ENCODE data around the gene ARHGAP28. TPM values are rescaled to one million over a fixed set of nuclear protein-coding genes. Genes with fewer than 3 reads are reported as not detected.
"Not testable (repeated sequence)": the region's sequence is repeated elsewhere in the genome, so short reads cannot be mapped to it uniquely, and the experiment has no call there.

ARHGAP28 gene
- polyA plus RNA-seq, 1 donor, result 23.7 TPM

GRCh38 chr18:6775702-6776101 lies 46.2 kb downstream of the ARHGAP28 start:
- no peak for DNase-seq

DNA sequence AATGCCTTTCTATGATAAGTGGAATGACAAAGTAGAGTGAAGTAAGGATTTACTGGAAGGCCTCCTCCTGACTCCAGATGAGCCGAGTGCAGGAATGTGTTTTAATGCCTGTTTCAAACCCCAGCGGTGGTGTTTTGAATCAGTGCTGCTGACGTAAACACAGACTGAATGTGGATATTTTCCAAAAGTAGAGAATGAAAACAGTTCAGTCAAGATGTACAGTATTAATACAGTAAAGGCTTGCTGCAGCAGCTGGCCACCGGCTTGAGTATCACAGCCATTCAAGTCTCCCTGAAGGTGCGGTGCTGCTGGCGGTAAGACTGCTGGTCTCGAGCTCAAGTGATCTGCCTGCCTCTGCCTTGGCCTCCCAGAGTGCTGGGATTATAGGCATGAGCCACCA lies 46.7 kb downstream of the ARHGAP28 start:
- DNase-seq, result peak; percentile 85

- DNase-seq, result no peak
These were observed 48.0 kb downstream of the ARHGAP28 start for GRCh38 chr18:6777509-6777908.

- DNase-seq, result no peak
These were observed 49.1 kb downstream of the ARHGAP28 start for GRCh38 chr18:6778459-6779247.

- DNase-seq, result no peak
These were observed 51.7 kb downstream of the ARHGAP28 start for GRCh38 chr18:6781142-6781714.

DNA sequence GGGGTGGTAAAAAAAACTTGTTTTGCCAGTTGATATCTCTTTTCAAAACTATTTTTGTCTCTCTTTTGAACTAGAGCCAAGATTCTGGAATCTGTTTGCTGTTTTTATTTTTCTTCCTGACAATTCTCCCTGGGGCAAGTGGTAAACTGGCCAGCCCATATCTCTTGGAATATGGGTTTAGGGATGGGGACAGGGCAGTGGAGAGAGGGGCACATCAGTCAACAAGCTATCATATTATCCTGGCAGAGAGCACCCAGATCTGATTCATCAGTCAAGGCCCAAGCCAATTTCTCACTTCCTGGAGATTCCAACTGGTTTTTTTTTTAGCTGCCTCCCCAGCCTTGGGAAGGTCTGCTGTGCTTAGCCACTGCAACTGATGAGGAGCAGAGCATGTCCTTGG lies 52.3 kb downstream of the ARHGAP28 start:
- DNase-seq, result no peak

GRCh38 chr18:6782861-6783260 lies 53.3 kb downstream of the ARHGAP28 start:
- DNase-seq, result no peak

DNA sequence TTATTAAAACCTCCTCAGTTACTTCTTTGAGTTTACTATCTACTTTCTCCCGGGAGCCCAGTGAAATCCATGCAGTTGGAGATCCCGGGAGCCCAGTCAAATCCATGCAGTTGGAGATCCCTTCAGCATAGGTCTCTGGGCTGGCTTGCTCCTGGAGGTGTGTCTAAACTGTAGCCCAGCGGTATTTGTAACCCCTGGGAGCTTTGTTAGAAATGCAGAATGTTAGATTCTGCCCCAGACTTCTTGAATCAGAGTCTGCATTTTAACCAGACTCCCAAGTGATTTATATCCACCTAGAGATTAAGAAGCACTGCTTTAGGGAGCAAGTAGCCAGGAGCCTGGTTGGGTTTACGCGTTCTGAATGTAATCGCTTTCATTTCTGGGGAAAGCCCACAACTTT lies 54.5 kb downstream of the ARHGAP28 start:
- no peak for DNase-seq

GRCh38 chr18:6785001-6785400 lies 55.5 kb downstream of the ARHGAP28 start:
- no peak for DNase-seq

- no peak for DNase-seq
These were observed 55.9 kb downstream of the ARHGAP28 start for GRCh38 chr18:6785411-6785810.

- no peak for DNase-seq
These were observed 62.9 kb downstream of the ARHGAP28 start for GRCh38 chr18:6792391-6792790.

DNA sequence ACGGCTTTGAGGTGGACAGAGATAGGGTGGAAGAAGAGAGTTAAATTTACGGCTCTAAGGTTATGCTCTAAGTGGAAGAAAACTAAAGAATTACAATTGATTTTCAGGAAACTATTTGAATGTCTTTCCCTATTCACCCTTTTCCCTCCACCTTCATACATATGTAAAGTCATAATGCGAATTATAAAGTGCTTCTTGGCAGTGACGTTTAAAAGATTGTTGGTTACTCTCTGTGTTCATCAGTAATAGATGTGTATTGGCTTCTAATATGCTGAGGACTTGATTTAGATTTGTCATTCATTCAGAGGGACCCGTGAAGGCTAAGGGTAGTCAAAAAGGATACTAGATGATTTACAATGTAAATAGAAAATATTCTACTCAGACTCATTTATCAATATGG lies 63.9 kb downstream of the ARHGAP28 start:
- DNase-seq, result no peak

- DNase-seq, result no peak
These were observed 64.5 kb downstream of the ARHGAP28 start for GRCh38 chr18:6793986-6794385.

GRCh38 chr18:6795307-6795706 lies 65.8 kb downstream of the ARHGAP28 start:
- no peak for DNase-seq

DNA sequence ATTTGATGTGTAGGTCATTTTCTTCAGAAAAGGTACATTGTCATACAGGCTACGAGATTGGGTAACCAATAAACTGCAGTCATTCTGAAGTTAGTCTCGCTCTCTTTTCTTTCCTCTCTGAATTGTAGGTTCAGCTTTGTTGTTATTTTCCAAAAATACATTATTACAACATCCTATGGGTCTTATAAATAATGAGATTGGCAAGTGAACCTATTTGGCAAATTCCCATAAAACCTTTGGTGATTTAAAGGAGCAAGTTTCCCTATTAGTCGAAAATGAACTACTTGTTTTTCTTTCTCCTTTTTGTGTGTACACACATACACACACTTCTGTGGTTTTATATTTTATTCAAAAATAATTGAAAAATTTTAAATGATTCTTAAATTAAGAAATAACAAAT lies 67.0 kb downstream of the ARHGAP28 start:
- no peak for DNase-seq

- peak; percentile 76 for DNase-seq
These were observed 67.7 kb downstream of the ARHGAP28 start for GRCh38 chr18:6797171-6797570.

GRCh38 chr18:6798896-6799295 lies 69.4 kb downstream of the ARHGAP28 start:
- DNase-seq, result no peak

GRCh38 chr18:6800309-6800708 lies 70.8 kb downstream of the ARHGAP28 start:
- not testable (repeated sequence) for DNase-seq

- no peak for DNase-seq
These were observed 78.2 kb downstream of the ARHGAP28 start for GRCh38 chr18:6807515-6808257.

DNA sequence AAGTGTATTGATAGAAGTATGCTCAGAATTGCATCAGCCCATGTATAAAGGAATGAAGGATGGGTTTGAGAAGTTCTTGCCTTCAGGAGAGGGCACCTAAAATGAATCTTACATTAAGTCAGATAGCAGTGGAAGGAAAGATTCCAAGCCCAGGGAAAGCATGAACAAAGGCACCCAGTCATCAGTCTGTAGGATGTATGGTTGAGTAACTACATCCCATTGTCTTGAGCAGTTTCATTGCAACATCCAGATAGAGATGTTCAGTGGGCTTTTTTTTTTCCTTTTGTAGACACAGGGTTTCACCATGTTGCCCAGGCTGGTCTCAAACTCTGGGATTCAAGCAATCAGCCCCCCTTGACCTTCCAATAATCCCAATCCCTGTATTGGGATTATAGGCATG lies 80.7 kb downstream of the ARHGAP28 start:
- no peak for DNase-seq

GRCh38 chr18:6811816-6812215 lies 82.3 kb downstream of the ARHGAP28 start:
- peak; percentile 46 for DNase-seq

DNA sequence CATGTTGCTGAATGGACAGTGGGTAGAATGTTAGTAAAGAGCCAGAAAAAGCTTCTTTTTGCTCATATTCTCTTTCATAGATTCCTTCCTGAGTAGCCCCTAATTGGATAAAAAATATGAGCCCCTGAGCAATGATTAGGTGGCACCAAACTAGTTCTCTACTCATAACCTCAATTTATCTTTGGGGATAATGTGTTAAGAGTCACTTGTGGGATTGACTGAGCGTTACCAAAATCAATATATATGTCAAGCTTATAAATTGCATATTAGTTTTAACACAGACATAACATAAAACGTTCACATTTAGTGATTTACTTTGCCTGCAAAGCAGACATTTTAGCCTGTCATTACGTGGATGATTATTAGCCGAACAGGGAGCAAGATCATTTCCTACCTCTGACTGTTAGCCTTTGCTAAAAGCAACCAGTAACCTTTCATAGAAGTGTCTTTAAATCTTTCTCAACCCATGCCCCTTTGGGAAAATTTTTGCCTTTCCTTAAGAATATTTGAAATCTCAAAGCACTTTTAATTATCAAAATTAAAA lies 85.4 kb downstream of the ARHGAP28 start:
- DNase-seq, result no peak

GRCh38 chr18:6816154-6816553 lies 86.6 kb downstream of the ARHGAP28 start:
- DNase-seq, result no peak

All from hindlimb muscle (tissue), 1 donor.